ACHN (cell line): ENCODE data around the gene SF3B6.
"Not testable (repeated sequence)": the region's sequence is repeated elsewhere in the genome, so short reads cannot be mapped to it uniquely, and the experiment has no call there.

Source experiments
- DNase-seq: peaks from one replicate; pipeline ENCODE4 v3.0.0-alpha.2; 2015
- in situ Hi-C: cut with HindIII; loops from 2 replicates; pipeline ENCODE4 v1.10.0; 2017; ENCODE audit warnings: low sequenced_read_pairs, low pct_ligation_motif_present, low pct_unique_long_range_greater_than_20kb

SF3B6 gene

GRCh38 chr2:24101992-24102391 lies 25.9 kb upstream of the SF3B6 start:
- in situ Hi-C loops, result no loop called here
- no peak for DNase-seq

GRCh38 chr2:24100732-24101131 lies 24.6 kb upstream of the SF3B6 start:
- DNase-seq, in situ Hi-C loops: not testable (repeated sequence)

- in situ Hi-C loops, DNase-seq: not testable (repeated sequence)
These were observed 19.1 kb upstream of the SF3B6 start for GRCh38 chr2:24095171-24095677.

GRCh38 chr2:24093270-24093669 lies 17.1 kb upstream of the SF3B6 start:
- in situ Hi-C loops, DNase-seq: not testable (repeated sequence)

GRCh38 chr2:24088821-24089359 lies 12.8 kb upstream of the SF3B6 start:
- in situ Hi-C loops, result no loop called here
- no peak for DNase-seq

- DNase-seq, result no peak
- in situ Hi-C loops, result no loop called here
These were observed 10.9 kb upstream of the SF3B6 start for GRCh38 chr2:24087032-24087431.

- no peak for DNase-seq
- in situ Hi-C loops, result no loop called here
These were observed 10.1 kb upstream of the SF3B6 start for GRCh38 chr2:24086241-24086640.

GRCh38 chr2:24085200-24085489 lies 9.0 kb upstream of the SF3B6 start:
- DNase-seq, result no peak

GRCh38 chr2:24084386-24085199 lies 8.5 kb upstream of the SF3B6 start, which contains the start of gene TP53I3:
TP53I3 (minus strand) TSS chr2:24084834; CDS start chr2:24084326, 508 bp downstream.
- peak; percentile 90 for DNase-seq
- in situ Hi-C loops, result no loop called here

More at GRCh38 chr2:24085200-24085489, 9.0 kb upstream of the SF3B6 start:
- in situ Hi-C loops, result no loop called here

GRCh38 chr2:24083567-24084385 lies 7.7 kb upstream of the SF3B6 start:
- in situ Hi-C loops, result no loop called here
- DNase-seq, result peak; percentile 94

GRCh38 chr2:24082787-24083566 lies 6.9 kb upstream of the SF3B6 start:
- no peak for DNase-seq
- in situ Hi-C loops, result no loop called here

GRCh38 chr2:24080701-24081100 lies 4.6 kb upstream of the SF3B6 start:
- in situ Hi-C loops, result no loop called here
- no peak for DNase-seq

- in situ Hi-C loops, result no loop called here
- no peak for DNase-seq
These were observed 1.8 kb upstream of the SF3B6 start for GRCh38 chr2:24077879-24078278.

GRCh38 chr2:24077535-24077877 lies 1.4 kb upstream of the SF3B6 start:
- DNase-seq, result no peak
- in situ Hi-C loops, result no loop called here

- in situ Hi-C loops, result no loop called here
- DNase-seq, result no peak
These were observed 866 bp upstream of the SF3B6 start for GRCh38 chr2:24076849-24077534.

GRCh38 chr2:24075259-24075658 lies 867 bp downstream of the SF3B6 start:
- in situ Hi-C loops, result no loop called here
- no peak for DNase-seq

GRCh38 chr2:24073816-24074215 lies 2.3 kb downstream of the SF3B6 start:
- in situ Hi-C loops, result no loop called here
- DNase-seq, result no peak

- in situ Hi-C loops, result no loop called here
- no peak for DNase-seq
These were observed 3.9 kb downstream of the SF3B6 start for GRCh38 chr2:24072259-24072658.
